Measurements from ENCODE around the gene PARP11.

Gene PARP11

GRCh38 chr12:3872800-3873636, at the start of gene PARP11:
TSS of gene PARP11 (minus strand) at chr12:3873399. CDS start at chr12:3873229, 170 bp downstream.
- H3K27ac Mint-ChIP-seq = peak within 1 kb of the TSS; percentile 90 to 99 (median 98)
- no peaks in the 10 kb centered on the region for H3K27me3 Mint-ChIP-seq (ENCODE audit: low read depth)
- peaks cover 15% of the 10 kb centered on the region for H3K36me3 Mint-ChIP-seq (ENCODE audit: low read depth)
- H3K4me3 Mint-ChIP-seq = peak within 1 kb of the TSS; percentile 92 to 97 (median 96)
- peaks cover 19% of the 10 kb centered on the region for H3K4me1 Mint-ChIP-seq
- TF ChIP-seq CTCF (IDR thresholded peaks at IDR 0.05; ENCODE audit: unreplicated experiment in 3 of 3) = no peak
- H3K9me3 Mint-ChIP-seq = peaks cover 12% of the 10 kb centered on the region

- H3K27ac Mint-ChIP-seq = no peak overlapping the region
- TF ChIP-seq CTCF (IDR thresholded peaks at IDR 0.05; ENCODE audit: unreplicated experiment in 3 of 3) = no peak
- H3K4me1 Mint-ChIP-seq = no peaks in the 10 kb centered on the region
- H3K36me3 Mint-ChIP-seq (ENCODE audit: low read depth) = no peaks in the 10 kb centered on the region
- H3K4me3 Mint-ChIP-seq = peak overlapping the region in 1 of 3 experiments; percentile 8
- no peaks in the 10 kb centered on the region for H3K9me3 Mint-ChIP-seq
- no peaks in the 10 kb centered on the region for H3K27me3 Mint-ChIP-seq (ENCODE audit: low read depth)
These were observed 48.8 kb upstream of the PARP11 start for GRCh38 chr12:3922033-3922432.

GRCh38 chr12:3921526-3921925, 48.3 kb upstream of the PARP11 start:
- H3K36me3 Mint-ChIP-seq (ENCODE audit: low read depth) = no peaks in the 10 kb centered on the region
- no peak overlapping the region for H3K4me3 Mint-ChIP-seq
- no peaks in the 10 kb centered on the region for H3K9me3 Mint-ChIP-seq
- no peaks in the 10 kb centered on the region for H3K27me3 Mint-ChIP-seq (ENCODE audit: low read depth)
- TF ChIP-seq CTCF (IDR thresholded peaks at IDR 0.05; ENCODE audit: unreplicated experiment in 3 of 3) = no peak
- no peaks in the 10 kb centered on the region for H3K4me1 Mint-ChIP-seq
- H3K27ac Mint-ChIP-seq = no peak overlapping the region

GRCh38 chr12:3921151-3921471, 47.9 kb upstream of the PARP11 start:
- Mint-ChIP-seq H3K9me3 (no peaks in the 10 kb centered on the region), H3K36me3 (ENCODE audit: low read depth) (no peaks in the 10 kb centered on the region), H3K4me3 (no peak overlapping the region), H3K27ac (no peak overlapping the region), H3K4me1 (no peaks in the 10 kb centered on the region), H3K27me3 (ENCODE audit: low read depth) (no peaks in the 10 kb centered on the region)
- no peak for TF ChIP-seq CTCF (IDR thresholded peaks at IDR 0.05; ENCODE audit: unreplicated experiment in 3 of 3)

- Mint-ChIP-seq H3K9me3 (peaks cover 3% of the 10 kb centered on the region), H3K36me3 (ENCODE audit: low read depth) (no peaks in the 10 kb centered on the region), H3K4me3 (no peak overlapping the region), H3K27me3 (ENCODE audit: low read depth) (no peaks in the 10 kb centered on the region), H3K4me1 (no peaks in the 10 kb centered on the region), H3K27ac (no peak overlapping the region)
- TF ChIP-seq CTCF (IDR thresholded peaks at IDR 0.05; ENCODE audit: unreplicated experiment in 3 of 3) = no peak
These were observed 47.4 kb upstream of the PARP11 start for GRCh38 chr12:3920351-3921150.
